ENCODE measurements around the gene EPB41L5. TPM values are rescaled to one million over a fixed set of nuclear protein-coding genes. Genes with fewer than 3 reads are reported as not detected.

Gene EPB41L5
- 100 to 1,000 TPM in 3 of 6 donors, 10 to 100 TPM in 3; 53.0 to 182 (median 92.3) TPM for total RNA-seq

DNA sequence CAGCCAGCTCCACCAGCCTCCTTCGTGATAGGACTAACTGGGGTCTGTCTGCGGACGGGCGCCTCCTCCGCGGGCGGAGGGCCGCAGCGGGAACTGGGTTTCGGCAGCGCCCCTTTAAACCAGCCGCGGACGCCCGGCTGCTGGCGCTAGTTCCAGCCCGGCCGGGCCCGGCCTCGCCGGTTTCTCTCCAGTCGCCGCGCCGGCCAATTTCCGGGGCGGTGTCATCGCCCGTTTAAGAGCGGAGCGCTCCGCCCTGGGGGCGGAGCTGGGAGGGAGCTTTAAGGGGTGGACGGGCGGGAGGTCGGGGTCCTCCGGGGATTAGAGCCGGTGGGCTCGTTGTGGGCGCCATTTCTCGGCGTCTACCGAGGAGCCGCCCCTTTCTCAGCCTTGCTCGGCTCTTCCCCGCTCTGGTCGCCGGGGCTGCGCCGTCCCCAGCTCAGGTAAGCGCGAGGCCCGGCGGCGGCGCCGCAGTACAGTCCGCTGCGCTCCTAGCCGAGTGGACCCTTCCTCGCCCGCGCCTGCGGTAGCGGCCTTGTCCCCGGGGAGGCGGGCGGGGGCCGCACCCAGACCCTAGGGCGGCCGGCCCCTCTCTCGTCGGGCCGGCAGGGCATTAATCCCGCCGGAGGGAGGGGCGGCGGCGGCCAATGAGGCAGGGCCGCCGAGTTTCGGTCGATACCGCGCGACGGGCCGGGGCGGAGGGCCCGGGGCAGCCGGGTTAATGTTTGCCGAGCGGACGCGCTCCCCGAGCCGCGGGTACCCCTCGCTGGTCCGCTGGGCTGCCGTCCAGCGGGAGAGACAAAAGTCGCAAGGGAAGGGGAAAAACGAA is at the start of gene EPB41L5:
TSS of gene EPB41L5 (plus strand) at position 307 of the 826 bp plus-strand sequence. CDS start 6,008 bp downstream, outside the sequence.
- peak in 2 of 6 experiments; percentile 12 to 16 for TF ChIP-seq CTCF (IDR thresholded peaks at IDR 0.05)
- TF ChIP-seq POLR2AphosphoS5 (IDR thresholded peaks at IDR 0.05) = peak; percentile 5 to 76
- peak in 3 of 4 donors; percentile 64 to 89 (median 77) for TF ChIP-seq POLR2A (IDR thresholded peaks at IDR 0.05)
- TF ChIP-seq EP300 (IDR thresholded peaks at IDR 0.05) = no peak
- 0 to 1% methylated on average over 30 to 44 of the region's 104 CpGs for WGBS, 2 donors
- Histone ChIP-seq H3K27ac (peak within 1 kb of the TSS; percentile 88 to 92 (median 91)), H3K4me3 (peak within 1 kb of the TSS; percentile 68 to 96 (median 80)), H3K9me3 (no peaks in the 10 kb centered on the region), H3K36me3 (no peaks in the 10 kb centered on the region), H3K27me3 (no peaks in the 10 kb centered on the region), H3K4me1 (peaks cover 0 to 10% (median 7%) of the 10 kb centered on the region in 4 donors)
- peak; percentile 96 to 99 for ATAC-seq (ENCODE audit: low FRiP score in 2 of 2)
- peak; percentile 94 to 98 for DNase-seq

- Histone ChIP-seq H3K4me3 (no peak overlapping the region), H3K4me1 (no peaks in the 10 kb centered on the region), H3K27me3 (no peaks in the 10 kb centered on the region), H3K9me3 (no peaks in the 10 kb centered on the region), H3K36me3 (peaks cover 0 to 7% (median 0%) of the 10 kb centered on the region in 4 donors), H3K27ac (no peak overlapping the region)
- TF ChIP-seq POLR2AphosphoS5 (IDR thresholded peaks at IDR 0.05) (no peak), CTCF (IDR thresholded peaks at IDR 0.05) (no peak), EP300 (IDR thresholded peaks at IDR 0.05) (no peak), POLR2A (IDR thresholded peaks at IDR 0.05) (no peak)
- ATAC-seq (ENCODE audit: low FRiP score in 2 of 2) (no peak), DNase-seq (no peak)
Observed at GRCh38 chr2:119981896-119982295, 31.0 kb upstream of the EPB41L5 start.

GRCh38 chr2:119982506-119982905 is 30.4 kb upstream of the EPB41L5 start:
- DNase-seq (no peak), ATAC-seq (ENCODE audit: low FRiP score in 2 of 2) (no peak)
- Histone ChIP-seq H3K27ac (no peak overlapping the region), H3K36me3 (peaks cover 0 to 5% (median 0%) of the 10 kb centered on the region in 4 donors), H3K9me3 (no peaks in the 10 kb centered on the region), H3K4me3 (no peak overlapping the region), H3K4me1 (no peaks in the 10 kb centered on the region), H3K27me3 (no peaks in the 10 kb centered on the region)
- WGBS, 2 donors = 83 to 87% methylated on average over 2 of the region's 2 CpGs
- TF ChIP-seq CTCF (IDR thresholded peaks at IDR 0.05) = no peak
- no peak for TF ChIP-seq EP300 (IDR thresholded peaks at IDR 0.05)
- TF ChIP-seq POLR2A (IDR thresholded peaks at IDR 0.05) = no peak
- no peak for TF ChIP-seq POLR2AphosphoS5 (IDR thresholded peaks at IDR 0.05)

DNA sequence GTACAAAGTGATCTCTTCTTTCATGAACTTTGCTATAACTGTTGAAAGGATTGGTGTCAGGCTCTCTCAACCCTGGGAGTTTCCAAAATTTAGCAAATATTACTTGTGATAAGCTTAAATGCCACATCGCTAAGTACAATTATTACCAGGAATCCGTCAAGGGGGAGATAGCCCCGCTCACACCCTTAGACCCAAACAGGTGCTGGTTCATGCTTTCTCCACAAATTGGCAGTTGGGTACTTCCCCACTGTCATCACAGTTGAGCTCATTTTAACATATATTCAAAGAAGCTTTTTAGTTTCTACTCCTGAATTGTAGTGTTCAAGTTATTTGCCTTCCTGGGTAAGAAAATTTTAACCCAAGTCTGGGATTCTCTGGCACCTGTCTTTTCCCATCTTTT is 29.8 kb upstream of the EPB41L5 start:
- Histone ChIP-seq H3K4me1 (no peaks in the 10 kb centered on the region), H3K36me3 (no peaks in the 10 kb centered on the region), H3K4me3 (no peak overlapping the region), H3K27ac (no peak overlapping the region), H3K27me3 (no peaks in the 10 kb centered on the region), H3K9me3 (no peaks in the 10 kb centered on the region)
- 91 to 98% methylated on average over 3 of the region's 3 CpGs for WGBS, 2 donors
- TF ChIP-seq POLR2A (IDR thresholded peaks at IDR 0.05) (no peak), EP300 (IDR thresholded peaks at IDR 0.05) (no peak), POLR2AphosphoS5 (IDR thresholded peaks at IDR 0.05) (no peak), CTCF (IDR thresholded peaks at IDR 0.05) (no peak)
- DNase-seq = no peak
- no peak for ATAC-seq (ENCODE audit: low FRiP score in 2 of 2)

Measured in upper lobe of left lung (tissue), 6 donors.